B cell (primary cell): Measurements from ENCODE around the gene ACSF2.

Experiments
- CTCF ChIP-seq: fragments of 200-600 bp; IDR thresholded peaks from one replicate; pipeline ENCODE4 v1.8.0; 2022; ENCODE audit warnings: antibody characterized with exemption, mild to moderate bottlenecking
- EZH2 ChIP-seq: IDR thresholded peaks from 2 replicates; pipeline ENCODE4 v1.6.1; 2012; ENCODE audit warnings: borderline replicate concordance, low read depth, mild to moderate bottlenecking, moderate library complexity, low read length; ENCODE audit not compliant: insufficient read depth, poor library complexity, severe bottlenecking

- no peak for TF ChIP-seq CTCF
- no peak for TF ChIP-seq EZH2
These were observed 44.7 kb upstream of the ACSF2 start for GRCh38 chr17:50381260-50381815.
